LNCaP clone FGC (cell line): Measurements from ENCODE around the gene FN1.

Experiments
- DNase-seq: peaks from one replicate; pipeline ENCODE4 v3.0.0-alpha.2; 2011; ENCODE audit warnings: low read depth
- H3K4me3 ChIP-seq: 2 replicates; pipeline ENCODE4 v1.5.1; 2011; ENCODE audit warnings: mild to moderate bottlenecking, low read depth, low read length, control low read depth
- CTCF ChIP-seq: IDR thresholded peaks from 2 replicates; pipeline ENCODE4 v1.5.1; 2012; ENCODE audit warnings: mild to moderate bottlenecking; ENCODE audit not compliant: control insufficient read depth, insufficient read depth; ENCODE audit errors: extremely low read depth

FN1 gene

GRCh38 chr2:215454519-215455246, 18.8 kb upstream of the FN1 start:
- DNase-seq = peak; percentile 15
- no peak overlapping the region for H3K4me3 ChIP-seq
- TF ChIP-seq CTCF = peak; percentile 68

GRCh38 chr2:215452725-215453124, 16.9 kb upstream of the FN1 start:
- DNase-seq = no peak
- no peak overlapping the region for H3K4me3 ChIP-seq
- no peak for TF ChIP-seq CTCF

GRCh38 chr2:215451012-215451756, 15.3 kb upstream of the FN1 start:
- no peak for TF ChIP-seq CTCF
- no peak for DNase-seq
- no peak overlapping the region for H3K4me3 ChIP-seq

- DNase-seq = no peak
- TF ChIP-seq CTCF = no peak
- no peak overlapping the region for H3K4me3 ChIP-seq
Measured at GRCh38 chr2:215450188-215451011, 14.5 kb upstream of the FN1 start.

GRCh38 chr2:215447673-215448081, 11.8 kb upstream of the FN1 start:
- H3K4me3 ChIP-seq = no peak overlapping the region
- no peak for TF ChIP-seq CTCF
- no peak for DNase-seq

- TF ChIP-seq CTCF = no peak
- no peak for DNase-seq
- no peak overlapping the region for H3K4me3 ChIP-seq
Measured at GRCh38 chr2:215447056-215447455, 11.2 kb upstream of the FN1 start.
